ENCODE results near the gene RHOU.

GRCh38 chr1:228689255-228689654 lies 46.0 kb upstream of the RHOU start:
- TF ChIP-seq CTCF (conservative IDR thresholded peaks at IDR 0.05; ENCODE audit: low read depth, low read length) (no peak), EZH2 (IDR thresholded peaks at IDR 0.05; ENCODE audit: borderline replicate concordance, low read depth, low read length, poor library complexity, severe bottlenecking) (no peak)

Data from A673 (cell line).